Measurements from ENCODE around the gene IRS1. TPM values are rescaled to one million over a fixed set of nuclear protein-coding genes. Genes with fewer than 3 reads are reported as not detected.

IRS1 gene
- total RNA-seq, 1 donor from 2014 or later = 3.2 TPM

DNA sequence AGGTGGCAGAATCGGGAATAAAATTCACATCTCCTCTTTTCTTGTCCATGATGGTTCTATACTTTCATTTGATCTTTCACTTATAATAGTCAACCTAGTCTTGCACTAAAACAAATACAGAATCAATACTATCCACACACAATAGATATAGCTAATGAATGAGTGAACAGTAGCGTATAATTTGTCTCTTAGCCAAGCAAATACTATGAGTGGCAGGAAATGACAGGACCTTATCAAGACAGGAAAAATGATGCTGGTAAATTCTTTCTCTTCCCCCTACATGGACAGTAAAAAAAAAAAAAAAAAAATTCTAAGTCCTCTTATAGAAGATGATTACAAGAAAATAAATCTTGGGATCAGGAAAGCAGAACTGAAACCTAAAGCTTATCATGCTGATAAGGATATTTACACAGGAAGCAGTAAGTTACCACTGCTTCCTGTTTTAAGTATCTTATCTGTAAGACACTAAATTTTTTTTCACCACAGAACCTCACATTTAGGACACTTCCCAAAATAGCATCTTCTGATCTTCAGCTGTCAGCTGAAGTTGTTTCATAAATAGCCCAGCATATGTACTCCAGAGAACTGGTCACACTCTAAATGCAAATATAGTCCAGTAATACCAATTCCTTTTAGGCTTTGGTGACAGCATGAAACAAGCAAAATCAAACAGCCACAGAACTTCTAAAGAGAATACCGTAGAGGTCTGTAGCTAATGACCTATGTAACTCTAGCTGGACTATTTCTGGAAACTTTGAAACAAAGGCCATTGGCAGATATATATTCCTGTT lies 27.0 kb downstream of the IRS1 start:
- POLR2A ChIA-PET = interaction anchor here (0.7 to 2.2 kb wide), 14 partner anchors 10 to 1731 kb away, joined by 3 to 19 read pairs (median 6); partner anchors contain the start of genes DOCK10, IRS1 and RHBDD1
- ATAC-seq (ENCODE audit: low read depth) (peak; percentile 83), DNase-seq (no peak)
- Mint-ChIP-seq H3K4me1 (peaks cover 49% of the 10 kb centered on the region), H3K36me3 (ENCODE audit: low read depth) (no peaks in the 10 kb centered on the region), H3K9me3 (peaks cover 2% of the 10 kb centered on the region), H3K27ac (peak overlapping the region; percentile 71), H3K27me3 (no peaks in the 10 kb centered on the region), H3K4me3 (peak overlapping the region; percentile 35)
- TF ChIP-seq, protein P1, sequence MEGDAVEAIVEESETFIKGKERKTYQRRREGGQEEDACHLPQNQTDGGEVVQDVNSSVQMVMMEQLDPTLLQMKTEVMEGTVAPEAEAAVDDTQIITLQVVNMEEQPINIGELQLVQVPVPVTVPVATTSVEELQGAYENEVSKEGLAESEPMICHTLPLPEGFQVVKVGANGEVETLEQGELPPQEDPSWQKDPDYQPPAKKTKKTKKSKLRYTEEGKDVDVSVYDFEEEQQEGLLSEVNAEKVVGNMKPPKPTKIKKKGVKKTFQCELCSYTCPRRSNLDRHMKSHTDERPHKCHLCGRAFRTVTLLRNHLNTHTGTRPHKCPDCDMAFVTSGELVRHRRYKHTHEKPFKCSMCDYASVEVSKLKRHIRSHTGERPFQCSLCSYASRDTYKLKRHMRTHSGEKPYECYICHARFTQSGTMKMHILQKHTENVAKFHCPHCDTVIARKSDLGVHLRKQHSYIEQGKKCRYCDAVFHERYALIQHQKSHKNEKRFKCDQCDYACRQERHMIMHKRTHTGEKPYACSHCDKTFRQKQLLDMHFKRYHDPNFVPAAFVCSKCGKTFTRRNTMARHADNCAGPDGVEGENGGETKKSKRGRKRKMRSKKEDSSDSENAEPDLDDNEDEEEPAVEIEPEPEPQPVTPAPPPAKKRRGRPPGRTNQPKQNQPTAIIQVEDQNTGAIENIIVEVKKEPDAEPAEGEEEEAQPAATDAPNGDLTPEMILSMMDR (IDR thresholded peaks at IDR 0.05) = no peak
- CTCF ChIA-PET = interaction anchor here (0.5 to 1.5 kb wide), 4 partner anchors 18 to 93 kb away, joined by 3 to 5 read pairs (median 4); partner anchors contain the start of gene IRS1
- intact Hi-C loops (cut with micrococcal nuclease) = loop anchor here (1.0 kb wide), 4 partner anchors 19 to 349 kb away; partner anchors contain the start of gene IRS1

DNA sequence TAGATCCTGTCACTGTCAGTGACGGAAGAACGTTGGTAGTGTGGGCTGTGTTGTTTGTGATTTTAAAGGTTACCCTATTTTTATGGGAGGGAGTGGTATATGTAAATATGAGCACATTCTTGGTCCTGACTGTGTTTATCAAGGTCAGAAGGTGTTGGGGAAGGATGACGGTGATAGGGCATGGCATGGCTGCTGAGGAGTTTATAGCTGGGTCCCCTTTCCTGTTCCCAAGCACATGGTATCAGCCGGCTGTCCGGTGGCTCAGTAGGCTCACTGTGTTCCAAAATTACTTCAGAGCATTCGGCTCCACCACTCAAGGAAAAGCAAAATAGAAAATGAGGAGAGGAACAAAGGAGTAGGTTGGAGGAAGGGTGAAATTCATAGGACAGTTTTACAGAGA lies 28.6 kb downstream of the IRS1 start:
- POLR2A ChIA-PET = interaction anchor here (2.0 kb wide), 1 partner anchor 21 kb away, joined by 7 read pairs; no protein-coding TSS in a partner anchor
- no peak for ATAC-seq (ENCODE audit: low read depth)
- no peak overlapping the region for H3K4me3 Mint-ChIP-seq
- H3K36me3 Mint-ChIP-seq (ENCODE audit: low read depth) = no peaks in the 10 kb centered on the region
- DNase-seq = no peak
- H3K27ac Mint-ChIP-seq = peak overlapping the region; percentile 21
- H3K4me1 Mint-ChIP-seq = peaks cover 51% of the 10 kb centered on the region
- no peaks in the 10 kb centered on the region for H3K9me3 Mint-ChIP-seq
- CTCF ChIA-PET = interaction anchor here (1.7 kb wide), 1 partner anchor 27 kb away, joined by 4 read pairs; no protein-coding TSS in a partner anchor
- H3K27me3 Mint-ChIP-seq = no peaks in the 10 kb centered on the region
- TF ChIP-seq, protein P1 (IDR thresholded peaks at IDR 0.05) = no peak
- intact Hi-C loops (cut with micrococcal nuclease) = no loop called here

DNA sequence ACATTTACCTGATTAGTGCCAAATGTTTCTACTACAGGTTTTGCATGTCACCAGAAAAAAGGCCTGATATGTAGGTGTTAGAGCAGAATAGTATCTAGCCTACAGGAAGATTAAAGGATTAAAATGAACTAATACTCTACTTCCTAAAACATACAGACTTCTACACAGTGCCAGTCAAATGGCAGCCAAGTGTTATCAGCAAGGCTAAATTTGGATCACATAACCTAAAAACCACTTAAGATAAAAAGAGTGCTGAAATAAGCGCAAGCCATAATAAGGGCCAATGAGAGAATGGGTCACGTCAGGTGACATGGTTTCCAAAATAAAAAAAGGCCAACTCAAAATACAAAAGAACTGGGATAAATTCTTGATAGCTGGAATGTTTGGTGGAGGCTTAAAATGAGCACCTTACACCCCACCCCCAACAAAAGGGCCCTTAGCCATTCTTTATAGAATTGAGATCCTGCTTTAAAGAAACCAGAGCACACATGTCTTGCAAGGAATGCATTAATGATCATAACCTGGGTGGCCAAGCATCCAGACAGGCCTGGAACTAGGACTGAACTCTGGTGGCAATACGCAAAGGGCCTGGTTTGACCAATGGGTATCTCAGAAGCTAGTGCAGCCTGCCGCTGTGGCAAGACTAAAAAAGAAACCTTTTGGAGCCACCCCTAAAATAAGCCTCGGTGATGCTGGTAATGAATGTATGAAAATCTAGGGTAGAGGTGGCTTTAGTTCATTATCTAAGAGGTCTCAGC lies 32.4 kb downstream of the IRS1 start:
- POLR2A ChIA-PET = no interaction called here
- Mint-ChIP-seq H3K27me3 (no peaks in the 10 kb centered on the region), H3K27ac (no peak overlapping the region), H3K36me3 (ENCODE audit: low read depth) (no peaks in the 10 kb centered on the region), H3K9me3 (no peaks in the 10 kb centered on the region), H3K4me1 (peaks cover 22% of the 10 kb centered on the region), H3K4me3 (no peak overlapping the region)
- intact Hi-C loops (cut with micrococcal nuclease) = no loop called here
- CTCF ChIA-PET = no interaction called here
- ATAC-seq (ENCODE audit: low read depth) (no peak), DNase-seq (no peak)
- TF ChIP-seq, protein P1 (IDR thresholded peaks at IDR 0.05) = no peak

DNA sequence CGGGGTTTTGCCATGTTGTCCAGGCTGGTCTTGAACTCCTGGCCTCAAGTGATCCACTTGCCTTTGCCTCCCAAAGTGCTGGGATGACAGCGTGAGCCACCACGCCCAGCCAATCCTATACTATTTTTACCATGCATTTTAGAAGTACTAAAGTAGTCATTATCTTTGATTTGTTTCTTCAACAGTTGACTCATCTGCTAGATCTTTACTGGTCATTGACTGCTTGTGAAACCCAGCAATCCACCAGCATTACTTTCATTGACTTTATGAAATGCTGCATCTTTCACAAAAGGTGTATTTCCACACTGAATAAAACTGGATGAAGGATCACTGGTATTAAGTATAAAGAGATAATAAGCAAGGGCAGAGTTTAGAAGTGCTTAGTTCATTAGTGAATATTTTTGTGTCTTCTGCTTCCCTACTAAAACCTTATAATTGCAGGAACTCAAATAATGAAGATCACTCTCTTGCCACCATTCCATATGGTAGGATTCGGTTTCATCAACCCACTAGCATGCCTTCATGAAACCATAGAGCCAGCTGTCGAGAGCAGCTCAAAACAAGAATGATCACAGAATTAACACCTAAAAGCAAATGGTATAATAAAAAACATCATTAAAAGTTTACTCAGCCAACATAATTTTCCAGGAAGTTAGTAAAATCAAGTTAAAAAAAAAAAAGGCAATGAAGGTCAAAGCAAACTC lies 33.1 kb downstream of the IRS1 start:
- Mint-ChIP-seq H3K27me3 (no peaks in the 10 kb centered on the region), H3K27ac (no peak overlapping the region), H3K4me1 (peaks cover 17% of the 10 kb centered on the region), H3K36me3 (ENCODE audit: low read depth) (no peaks in the 10 kb centered on the region), H3K9me3 (no peaks in the 10 kb centered on the region), H3K4me3 (no peak overlapping the region)
- POLR2A ChIA-PET = no interaction called here
- CTCF ChIA-PET = no interaction called here
- no peak for ATAC-seq (ENCODE audit: low read depth)
- no peak for DNase-seq
- TF ChIP-seq, protein P1 (IDR thresholded peaks at IDR 0.05) = no peak
- intact Hi-C loops (cut with micrococcal nuclease) = no loop called here
